ENCODE measurements around the gene HEPH. TPM values are rescaled to one million over a fixed set of nuclear protein-coding genes. Genes with fewer than 3 reads are reported as not detected.

The HEPH gene
- total and polyA plus RNA-seq, 2 donors (not counting 1 experiment from before 2014, with no cell fraction given): not detected

- no peak for ATAC-seq (ENCODE audit: low read depth)
- no peak overlapping the region for H3K4me3 Mint-ChIP-seq
- H3K4me1 ChIP-seq (ENCODE audit: control insufficient read depth in 2 of 2, insufficient read depth in 2 of 2, low read length in 2 of 2): no peaks in the 10 kb centered on the region
- DNase-seq: no peak
- peaks cover 7% of the 10 kb centered on the region for H3K4me1 Mint-ChIP-seq
- H3K79me2 ChIP-seq (ENCODE audit: control insufficient read depth, insufficient read depth, low read length): no peaks in the 10 kb centered on the region
- no peaks in the 10 kb centered on the region for H3K27me3 ChIP-seq (replicated peaks in 1 of 4; ENCODE audit: control extremely low read depth in 1 of 4, control insufficient read depth in 3 of 4, insufficient read depth in 4 of 4, low read length in 3 of 4)
- intact Hi-C loops (cut with micrococcal nuclease): no loop called here
- POLR2A ChIA-PET: no interaction called here
- no peak for TF ChIP-seq CTCF (IDR thresholded peaks at IDR 0.05)
- TF ChIP-seq EZH2 (IDR thresholded peaks at IDR 0.05; ENCODE audit: borderline replicate concordance, insufficient read depth, low read depth, low read length, poor library complexity, severe bottlenecking): no peak
- H3K36me3 ChIP-seq (replicated peaks in 1 of 2; ENCODE audit: control extremely low read depth in 1 of 2, control insufficient read depth in 1 of 2, extremely low read depth in 1 of 2, insufficient read depth in 2 of 2, low read length in 1 of 2): no peaks in the 10 kb centered on the region
- no peaks in the 10 kb centered on the region for H3K27me3 Mint-ChIP-seq
- H3K9ac ChIP-seq (ENCODE audit: low read length): no peak overlapping the region
- no peaks in the 10 kb centered on the region for H3K9me3 ChIP-seq (ENCODE audit: control extremely low read depth in 1 of 3, control insufficient read depth in 2 of 3, insufficient read depth in 1 of 3, low read length in 2 of 3)
- no peak overlapping the region for H3K4me2 ChIP-seq (replicated peaks; ENCODE audit: low read depth, low read length, poor library complexity, severe bottlenecking)
- H4K20me1 ChIP-seq (ENCODE audit: control insufficient read depth, insufficient read depth, low read length, poor library complexity, severe bottlenecking): no peaks in the 10 kb centered on the region
- WGBS (ENCODE audit: insufficient coverage): no CpG with 5 or more reads among the region's 3 CpGs
- no peak overlapping the region for H3K27ac Mint-ChIP-seq
- H2AFZ ChIP-seq (ENCODE audit: insufficient read depth, low read depth, low read length, poor library complexity, severe bottlenecking): no peak overlapping the region
- no peak overlapping the region for H3K4me3 ChIP-seq (ENCODE audit: control extremely low read depth in 1 of 5, extremely low read depth in 1 of 5, insufficient read depth in 1 of 5, low read depth in 2 of 5, low read length in 4 of 5)
- peaks cover 2% of the 10 kb centered on the region for H3K9me3 Mint-ChIP-seq (ENCODE audit: insufficient read depth)
- H3K27ac ChIP-seq (ENCODE audit: low read length in 2 of 2): no peak overlapping the region
- CTCF ChIA-PET: no interaction called here
Measured at GRCh38 chrX:66221856-66222255, 57.8 kb downstream of the HEPH start.

- intact Hi-C loops (cut with micrococcal nuclease): no loop called here
- DNase-seq (no peak), ATAC-seq (ENCODE audit: low read depth) (no peak)
- Histone ChIP-seq H3K9me3 (ENCODE audit: control extremely low read depth in 1 of 3, control insufficient read depth in 2 of 3, insufficient read depth in 1 of 3, low read length in 2 of 3) (no peaks in the 10 kb centered on the region), H3K27me3 (replicated peaks in 1 of 4; ENCODE audit: control extremely low read depth in 1 of 4, control insufficient read depth in 3 of 4, insufficient read depth in 4 of 4, low read length in 3 of 4) (no peaks in the 10 kb centered on the region), H3K4me2 (replicated peaks; ENCODE audit: low read depth, low read length, poor library complexity, severe bottlenecking) (no peak overlapping the region), H3K4me1 (ENCODE audit: control insufficient read depth in 2 of 2, insufficient read depth in 2 of 2, low read length in 2 of 2) (no peaks in the 10 kb centered on the region), H3K79me2 (ENCODE audit: control insufficient read depth, insufficient read depth, low read length) (no peaks in the 10 kb centered on the region), H3K27ac (ENCODE audit: low read length in 2 of 2) (no peak overlapping the region), H3K36me3 (replicated peaks in 1 of 2; ENCODE audit: control extremely low read depth in 1 of 2, control insufficient read depth in 1 of 2, extremely low read depth in 1 of 2, insufficient read depth in 2 of 2, low read length in 1 of 2) (no peaks in the 10 kb centered on the region), H4K20me1 (ENCODE audit: control insufficient read depth, insufficient read depth, low read length, poor library complexity, severe bottlenecking) (no peaks in the 10 kb centered on the region), H3K9ac (ENCODE audit: low read length) (no peak overlapping the region), H2AFZ (ENCODE audit: insufficient read depth, low read depth, low read length, poor library complexity, severe bottlenecking) (no peak overlapping the region), H3K4me3 (ENCODE audit: control extremely low read depth in 1 of 5, extremely low read depth in 1 of 5, insufficient read depth in 1 of 5, low read depth in 2 of 5, low read length in 4 of 5) (no peak overlapping the region)
- Mint-ChIP-seq H3K4me3 (no peak overlapping the region), H3K27me3 (no peaks in the 10 kb centered on the region), H3K9me3 (ENCODE audit: insufficient read depth) (no peaks in the 10 kb centered on the region), H3K4me1 (no peaks in the 10 kb centered on the region), H3K27ac (no peak overlapping the region)
- CTCF ChIA-PET: no interaction called here
- WGBS (ENCODE audit: insufficient coverage): no CpG with 5 or more reads among the region's 2 CpGs
- TF ChIP-seq EZH2 (IDR thresholded peaks at IDR 0.05; ENCODE audit: borderline replicate concordance, insufficient read depth, low read depth, low read length, poor library complexity, severe bottlenecking) (no peak), CTCF (IDR thresholded peaks at IDR 0.05) (no peak)
- POLR2A ChIA-PET: no interaction called here
Measured at GRCh38 chrX:66232296-66232695, 68.2 kb downstream of the HEPH start.
